ENCODE measurements around the gene CKS1B. TPM values are rescaled to one million over a fixed set of nuclear protein-coding genes. Genes with fewer than 3 reads are reported as not detected.
A peak's percentile ranks its signal among the peaks of the same experiment; 100 is the strongest.

CKS1B gene
- polyA plus RNA-seq, 2 of the 4 experiments (the other 2 are of a cell fraction): 356 to 725 TPM

DNA sequence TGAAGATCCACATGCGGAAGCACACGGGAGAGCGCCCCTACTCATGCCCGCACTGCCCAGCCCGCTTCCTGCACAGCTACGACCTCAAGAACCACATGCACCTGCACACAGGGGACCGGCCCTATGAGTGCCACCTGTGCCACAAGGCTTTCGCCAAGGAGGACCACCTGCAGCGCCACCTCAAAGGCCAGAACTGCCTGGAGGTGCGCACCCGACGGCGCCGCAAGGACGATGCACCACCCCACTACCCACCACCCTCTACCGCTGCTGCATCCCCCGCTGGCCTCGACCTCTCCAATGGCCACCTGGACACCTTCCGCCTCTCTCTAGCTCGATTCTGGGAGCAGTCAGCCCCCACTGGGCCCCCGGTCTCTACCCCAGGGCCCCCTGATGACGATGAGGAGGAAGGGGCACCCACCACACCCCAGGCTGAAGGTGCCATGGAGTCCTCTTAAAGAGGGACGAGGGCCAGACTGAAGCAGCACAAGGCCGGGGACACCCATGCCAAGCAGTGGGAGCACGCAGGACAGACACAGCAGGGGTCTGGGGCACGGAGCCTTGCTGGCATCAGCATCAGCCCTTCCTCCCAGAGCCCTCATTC, 41.9 kb downstream of the CKS1B start:
- 0 out of 6 replicates have a peak, but pooled peaks of 1 of the 2 experiments have one; percentile 4 for ATAC-seq
- Histone ChIP-seq H3K27ac (peak overlapping the region; percentile 96 to 99), H3K4me2 (peak overlapping the region; percentile 76), H3K9me3 (no peaks in the 10 kb centered on the region), H3K4me3 (0 out of 3 replicates have a peak overlapping the region, but pooled peaks have one; percentile 15), H3K4me1 (peaks cover 74% of the 10 kb centered on the region)
- WGBS (ENCODE audit: missing lambda C conversion rate): 83% methylated on average over 17 of the region's 26 CpGs
- DNase-seq (ENCODE audit: low read depth in 1 of 2, low spot score in 1 of 2): no peak
- FAIRE-seq: no peak
- TF ChIP-seq BHLHE40 (IDR thresholded peaks at IDR 0.05; ENCODE audit: low read depth, low read length) (no peak), ZC3H11A (IDR thresholded peaks at IDR 0.05) (no peak), NFE2L2 (conservative IDR thresholded peaks at IDR 0.05; ENCODE audit: low read length) (no peak), CEBPB (IDR thresholded peaks at IDR 0.05) (no peak), FOSL2 (IDR thresholded peaks at IDR 0.05) (no peak), FOSL2 (CRISPR knock-in tag; IDR thresholded peaks at IDR 0.05) (no peak)
- TF ChIP-seq, protein P1, sequence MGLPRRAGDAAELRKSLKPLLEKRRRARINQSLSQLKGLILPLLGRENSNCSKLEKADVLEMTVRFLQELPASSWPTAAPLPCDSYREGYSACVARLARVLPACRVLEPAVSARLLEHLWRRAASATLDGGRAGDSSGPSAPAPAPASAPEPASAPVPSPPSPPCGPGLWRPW (IDR thresholded peaks at IDR 0.05): no peak
- CTCF ChIA-PET: interaction anchor here (1.6 to 2.2 kb wide), 3 partner anchors 75 to 151 kb away, joined by 4 to 8 read pairs (median 5); no protein-coding TSS in a partner anchor
- POLR2A ChIA-PET: interaction anchor here (1.5 to 2.8 kb wide), 5 partner anchors 12 to 46 kb away, joined by 5 to 23 read pairs (median 14); partner anchors contain the start of genes CKS1B and SHC1

DNA sequence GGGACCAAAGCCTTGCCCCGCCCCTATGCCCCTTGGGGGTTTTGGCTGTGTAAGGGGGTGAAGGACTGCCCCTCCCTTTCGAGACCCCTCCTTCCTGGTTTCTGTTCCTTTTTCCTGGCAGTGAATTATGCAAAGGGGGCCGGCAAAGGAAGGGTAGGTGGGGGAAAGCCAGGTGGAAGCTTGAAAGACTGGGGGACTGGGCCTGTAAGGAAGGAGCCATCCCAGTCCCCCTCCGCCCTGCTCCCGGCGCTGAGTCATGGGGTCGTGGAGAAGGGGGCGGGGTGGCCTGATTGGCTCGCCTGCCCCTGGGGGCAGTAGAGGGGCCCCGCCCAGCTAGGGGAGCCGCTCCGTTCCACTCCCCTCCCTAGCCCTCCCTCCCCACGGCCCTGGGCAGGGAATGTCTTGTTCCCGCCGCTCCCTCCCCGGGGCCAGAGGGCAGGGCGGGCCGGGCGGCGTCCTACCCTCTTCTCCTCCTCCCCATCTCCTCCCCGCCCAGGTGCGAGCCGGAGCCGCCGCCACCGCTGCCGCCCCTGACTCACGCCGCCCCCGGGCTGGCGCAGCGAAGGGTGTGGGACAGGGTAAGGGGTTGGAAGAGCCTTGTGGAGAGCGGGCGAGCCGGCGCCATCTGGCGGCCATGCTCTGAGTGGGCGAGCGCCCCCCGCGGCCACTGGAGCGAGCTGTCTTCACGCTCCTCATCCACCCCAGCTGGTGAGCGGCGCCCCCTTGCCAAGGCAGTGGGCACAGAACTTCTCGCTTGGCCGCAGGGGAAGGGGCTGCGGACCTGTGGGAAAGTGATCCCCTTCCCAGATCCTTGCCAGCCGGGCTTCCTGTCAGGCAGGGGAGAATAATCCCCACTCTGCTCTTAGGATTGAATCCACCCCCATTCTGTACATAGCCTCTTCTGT, 42.8 kb downstream of the CKS1B start:
- Histone ChIP-seq H3K9me3 (no peaks in the 10 kb centered on the region), H3K4me2 (peak overlapping the region; percentile 76), H3K4me3 (peak overlapping the region; percentile 29), H3K27ac (peak overlapping the region; percentile 96 to 99), H3K4me1 (peaks cover 74% of the 10 kb centered on the region)
- FAIRE-seq (no peak), DNase-seq (ENCODE audit: low read depth in 1 of 2, low spot score in 1 of 2) (peak; percentile 84 to 98), ATAC-seq (peak; percentile 83 to 90)
- 1% methylated on average over 33 of the region's 49 CpGs for WGBS (ENCODE audit: missing lambda C conversion rate)
- CTCF ChIA-PET: interaction anchor here (0.6 to 2.2 kb wide), 9 partner anchors 68 to 153 kb away, joined by 3 to 8 read pairs (median 3); no protein-coding TSS in a partner anchor
- POLR2A ChIA-PET: interaction anchor here (0.6 to 2.8 kb wide), 6 partner anchors 10 to 62 kb away, joined by 3 to 23 read pairs (median 12); partner anchors contain the start of genes CKS1B and SHC1
- TF ChIP-seq KDM5A (IDR thresholded peaks at IDR 0.05) (no peak), FOSL2 (IDR thresholded peaks at IDR 0.05) (peak; percentile 11; the same call in 1 of the 2 replicates), FOSL2 (CRISPR knock-in tag; IDR thresholded peaks at IDR 0.05) (peak; percentile 89), JUN (IDR thresholded peaks at IDR 0.05) (peak; percentile 51 to 96; a peak in 3 of 5 replicates), RNF2 (IDR thresholded peaks at IDR 0.05; ENCODE audit: borderline replicate concordance, low read depth) (no peak), EHMT2 (IDR thresholded peaks at IDR 0.05; ENCODE audit: low read depth) (no peak), HEYL (CRISPR knock-in tag; IDR thresholded peaks at IDR 0.05) (no peak), CHD2 (IDR thresholded peaks at IDR 0.05; ENCODE audit: low read length, partially characterized antibody) (no peak), SMC3 (IDR thresholded peaks at IDR 0.05) (peak; percentile 99), CEBPB (IDR thresholded peaks at IDR 0.05) (no peak), MYC (IDR thresholded peaks at IDR 0.05; ENCODE audit: borderline replicate concordance, low read length) (peak; percentile 78), TFCP2L1 (CRISPR knock-in tag; IDR thresholded peaks at IDR 0.05) (no peak), RFX5 (IDR thresholded peaks at IDR 0.05) (no peak), PHF8 (IDR thresholded peaks at IDR 0.05; ENCODE audit: borderline replicate concordance, low read depth) (no peak), FOSB (CRISPR knock-in tag; IDR thresholded peaks at IDR 0.05) (no peak), MAFK (IDR thresholded peaks at IDR 0.05; ENCODE audit: partially characterized antibody) (peak; percentile 57), EHF (CRISPR knock-in tag; IDR thresholded peaks at IDR 0.05) (no peak), RCOR1 (IDR thresholded peaks at IDR 0.05; ENCODE audit: low read depth, low read length) (no peak), NFE2L2 (conservative IDR thresholded peaks at IDR 0.05; ENCODE audit: low read length) (peak; percentile 30), ZSCAN20 (CRISPR knock-in tag; IDR thresholded peaks at IDR 0.05) (no peak), HOXB13 (CRISPR knock-in tag; IDR thresholded peaks at IDR 0.05; ENCODE audit: low read depth) (no peak), CBX2 (IDR thresholded peaks at IDR 0.05; ENCODE audit: borderline replicate concordance, low read depth) (no peak), HDAC2 (IDR thresholded peaks at IDR 0.05) (no peak), GATA3 (IDR thresholded peaks at IDR 0.05; ENCODE audit: borderline replicate concordance) (peak; percentile 64), NPAS2 (CRISPR knock-in tag; IDR thresholded peaks at IDR 0.05; ENCODE audit: borderline replicate concordance) (peak; percentile 32; the same call in 1 of the 2 replicates), POLR2A (IDR thresholded peaks at IDR 0.05; ENCODE audit: low read length) (no peak)
- TF ChIP-seq, protein P2, sequence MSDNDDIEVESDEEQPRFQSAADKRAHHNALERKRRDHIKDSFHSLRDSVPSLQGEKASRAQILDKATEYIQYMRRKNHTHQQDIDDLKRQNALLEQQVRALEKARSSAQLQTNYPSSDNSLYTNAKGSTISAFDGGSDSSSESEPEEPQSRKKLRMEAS (IDR thresholded peaks at IDR 0.05): peak; percentile 94
- TF ChIP-seq, protein P3, sequence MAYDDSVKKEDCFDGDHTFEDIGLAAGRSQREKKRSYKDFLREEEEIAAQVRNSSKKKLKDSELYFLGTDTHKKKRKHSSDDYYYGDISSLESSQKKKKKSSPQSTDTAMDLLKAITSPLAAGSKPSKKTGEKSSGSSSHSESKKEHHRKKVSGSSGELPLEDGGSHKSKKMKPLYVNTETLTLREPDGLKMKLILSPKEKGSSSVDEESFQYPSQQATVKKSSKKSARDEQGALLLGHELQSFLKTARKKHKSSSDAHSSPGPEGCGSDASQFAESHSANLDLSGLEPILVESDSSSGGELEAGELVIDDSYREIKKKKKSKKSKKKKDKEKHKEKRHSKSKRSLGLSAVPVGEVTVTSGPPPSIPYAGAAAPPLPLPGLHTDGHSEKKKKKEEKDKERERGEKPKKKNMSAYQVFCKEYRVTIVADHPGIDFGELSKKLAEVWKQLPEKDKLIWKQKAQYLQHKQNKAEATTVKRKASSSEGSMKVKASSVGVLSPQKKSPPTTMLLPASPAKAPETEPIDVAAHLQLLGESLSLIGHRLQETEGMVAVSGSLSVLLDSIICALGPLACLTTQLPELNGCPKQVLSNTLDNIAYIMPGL (CRISPR knock-in tag; IDR thresholded peaks at IDR 0.05; ENCODE audit: borderline replicate concordance): peak; percentile 74; the same call in 1 of the 2 replicates
- TF ChIP-seq, protein P4, sequence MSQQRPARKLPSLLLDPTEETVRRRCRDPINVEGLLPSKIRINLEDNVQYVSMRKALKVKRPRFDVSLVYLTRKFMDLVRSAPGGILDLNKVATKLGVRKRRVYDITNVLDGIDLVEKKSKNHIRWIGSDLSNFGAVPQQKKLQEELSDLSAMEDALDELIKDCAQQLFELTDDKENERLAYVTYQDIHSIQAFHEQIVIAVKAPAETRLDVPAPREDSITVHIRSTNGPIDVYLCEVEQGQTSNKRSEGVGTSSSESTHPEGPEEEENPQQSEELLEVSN (IDR thresholded peaks at IDR 0.05; ENCODE audit: borderline replicate concordance, low read depth): no peak
- TF ChIP-seq, protein P5, sequence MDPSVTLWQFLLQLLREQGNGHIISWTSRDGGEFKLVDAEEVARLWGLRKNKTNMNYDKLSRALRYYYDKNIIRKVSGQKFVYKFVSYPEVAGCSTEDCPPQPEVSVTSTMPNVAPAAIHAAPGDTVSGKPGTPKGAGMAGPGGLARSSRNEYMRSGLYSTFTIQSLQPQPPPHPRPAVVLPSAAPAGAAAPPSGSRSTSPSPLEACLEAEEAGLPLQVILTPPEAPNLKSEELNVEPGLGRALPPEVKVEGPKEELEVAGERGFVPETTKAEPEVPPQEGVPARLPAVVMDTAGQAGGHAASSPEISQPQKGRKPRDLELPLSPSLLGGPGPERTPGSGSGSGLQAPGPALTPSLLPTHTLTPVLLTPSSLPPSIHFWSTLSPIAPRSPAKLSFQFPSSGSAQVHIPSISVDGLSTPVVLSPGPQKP (IDR thresholded peaks at IDR 0.05; ENCODE audit: low read depth, low read length): no peak
